HG02623 (cell line): Measurements from ENCODE around the gene TEKT3.
A peak's percentile ranks its signal among the peaks of the same experiment; 100 is the strongest.

Source experiments
- ATAC-seq: cut with Tn5 transposase; IDR thresholded peaks from one replicate; pipeline ENCODE4 v1.9.1; 2021; ENCODE audit warnings: moderate library complexity; ENCODE audit not compliant: unreplicated experiment

The TEKT3 gene

GRCh38 chr17:15267996-15268395 lies 73.4 kb downstream of the TEKT3 start:
- no peak for ATAC-seq

GRCh38 chr17:15266325-15267125 lies 74.9 kb downstream of the TEKT3 start:
- no peak for ATAC-seq

GRCh38 chr17:15265131-15265530 lies 76.3 kb downstream of the TEKT3 start, which contains the start of gene PMP22:
Gene PMP22 (minus strand): TSS chr17:15265326. CDS start chr17:15260727, 4,599 bp downstream.
- ATAC-seq, result no peak

- ATAC-seq, result no peak
Observed at GRCh38 chr17:15264542-15264941, 76.9 kb downstream of the TEKT3 start.

GRCh38 chr17:15263680-15264079 lies 77.7 kb downstream of the TEKT3 start:
- no peak for ATAC-seq

- no peak for ATAC-seq
Observed at GRCh38 chr17:15263206-15263579, 78.2 kb downstream of the TEKT3 start.

GRCh38 chr17:15262291-15263205 lies 78.8 kb downstream of the TEKT3 start:
- ATAC-seq, result no peak

GRCh38 chr17:15261802-15262290 lies 79.6 kb downstream of the TEKT3 start:
- no peak for ATAC-seq

- ATAC-seq, result no peak
Observed at GRCh38 chr17:15261258-15261801, 80.1 kb downstream of the TEKT3 start.

- no peak for ATAC-seq
Observed at GRCh38 chr17:15260376-15261257, 80.8 kb downstream of the TEKT3 start.

GRCh38 chr17:15257796-15258512 lies 83.4 kb downstream of the TEKT3 start:
- ATAC-seq, result no peak

GRCh38 chr17:15257258-15257788 lies 84.1 kb downstream of the TEKT3 start:
- peak; percentile 58 for ATAC-seq

- ATAC-seq, result no peak
Observed at GRCh38 chr17:15256689-15257088, 84.7 kb downstream of the TEKT3 start.

GRCh38 chr17:15255713-15256454 lies 85.5 kb downstream of the TEKT3 start:
- ATAC-seq, result no peak
